ENCODE measurements around the gene ANKS1B. TPM values are rescaled to one million over a fixed set of nuclear protein-coding genes. Genes with fewer than 3 reads are reported as not detected.

Gene ANKS1B
- total RNA-seq, 1 experiment from 2014 or later: 5.8 TPM

- Mint-ChIP-seq H3K27me3 (ENCODE audit: low read depth) (no peaks in the 10 kb centered on the region; the same call in 1 of the 2 replicates), H3K27ac (no peak overlapping the region), H3K36me3 (no peaks in the 10 kb centered on the region), H3K9me3 (no peaks in the 10 kb centered on the region), H3K4me3 (no peak overlapping the region), H3K4me1 (0 out of 2 replicates have a peak, but pooled peaks cover under 1% of the 10 kb centered on the region)
- CTCF ChIA-PET: interaction anchor here (1.7 kb wide), 1 partner anchor 25 kb away, joined by 4 read pairs; no protein-coding TSS in a partner anchor
- ATAC-seq (no peak), DNase-seq (ENCODE audit: low spot score) (no peak)
- POLR2A ChIA-PET: no interaction called here
- TF ChIP-seq ZNF425 (CRISPR knock-in tag; conservative IDR thresholded peaks at IDR 0.05) (no peak), MXD4 (CRISPR knock-in tag; IDR thresholded peaks at IDR 0.05; ENCODE audit: borderline replicate concordance) (no peak), ZNF121 (CRISPR knock-in tag; IDR thresholded peaks at IDR 0.05) (no peak), USF1 (CRISPR knock-in tag; IDR thresholded peaks at IDR 0.05) (no peak), TCF7 (CRISPR knock-in tag; IDR thresholded peaks at IDR 0.05; ENCODE audit: low read depth) (no peak), AFF4 (CRISPR knock-in tag; IDR thresholded peaks at IDR 0.05; ENCODE audit: borderline replicate concordance) (no peak), ZSCAN18 (CRISPR knock-in tag; IDR thresholded peaks at IDR 0.05) (no peak), SMAD3 (CRISPR knock-in tag; IDR thresholded peaks at IDR 0.05; ENCODE audit: borderline replicate concordance) (no peak), ZMAT4 (CRISPR knock-in tag; IDR thresholded peaks at IDR 0.05) (no peak), CBFB (CRISPR knock-in tag; IDR thresholded peaks at IDR 0.05; ENCODE audit: low read depth) (no peak), ZNF281 (CRISPR knock-in tag; IDR thresholded peaks at IDR 0.05) (no peak), ELF4 (CRISPR knock-in tag; IDR thresholded peaks at IDR 0.05; ENCODE audit: low read depth) (no peak), GABPB1 (CRISPR knock-in tag; IDR thresholded peaks at IDR 0.05) (no peak)
These were observed 1011.3 kb downstream of the ANKS1B start for GRCh38 chr12:98973395-98973794.

GRCh38 chr12:98970950-98971349, 1013.8 kb downstream of the ANKS1B start:
- no peak for DNase-seq (ENCODE audit: low spot score)
- POLR2A ChIA-PET: no interaction called here
- Mint-ChIP-seq H3K36me3 (no peaks in the 10 kb centered on the region), H3K9me3 (0 out of 2 replicates have a peak, but pooled peaks cover 3% of the 10 kb centered on the region), H3K27me3 (ENCODE audit: low read depth) (no peaks in the 10 kb centered on the region; the same call in 1 of the 2 replicates), H3K27ac (no peak overlapping the region), H3K4me1 (peaks cover 7% of the 10 kb centered on the region; the same call in 1 of the 2 replicates), H3K4me3 (no peak overlapping the region)
- CTCF ChIA-PET: no interaction called here
- no peak for ATAC-seq
- TF ChIP-seq ATF6 (CRISPR knock-in tag; IDR thresholded peaks at IDR 0.05) (no peak), MXD4 (CRISPR knock-in tag; IDR thresholded peaks at IDR 0.05; ENCODE audit: borderline replicate concordance) (no peak), NR3C1 (CRISPR knock-in tag; conservative IDR thresholded peaks at IDR 0.05; ENCODE audit: low read depth) (no peak), E2F5 (CRISPR knock-in tag; IDR thresholded peaks at IDR 0.05) (no peak), ZSCAN18 (CRISPR knock-in tag; IDR thresholded peaks at IDR 0.05) (no peak), SMAD4 (CRISPR knock-in tag; IDR thresholded peaks at IDR 0.05) (no peak), FOXJ3 (CRISPR knock-in tag; IDR thresholded peaks at IDR 0.05; ENCODE audit: borderline replicate concordance) (no peak)
